ENCODE measurements around the gene CDPF1.

Gene CDPF1, protein sequence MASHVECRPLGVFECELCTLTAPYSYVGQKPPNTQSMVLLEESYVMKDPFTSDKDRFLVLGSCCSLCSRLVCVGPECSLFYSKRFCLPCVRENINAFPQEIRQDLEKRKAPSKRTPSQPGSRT

DNA sequence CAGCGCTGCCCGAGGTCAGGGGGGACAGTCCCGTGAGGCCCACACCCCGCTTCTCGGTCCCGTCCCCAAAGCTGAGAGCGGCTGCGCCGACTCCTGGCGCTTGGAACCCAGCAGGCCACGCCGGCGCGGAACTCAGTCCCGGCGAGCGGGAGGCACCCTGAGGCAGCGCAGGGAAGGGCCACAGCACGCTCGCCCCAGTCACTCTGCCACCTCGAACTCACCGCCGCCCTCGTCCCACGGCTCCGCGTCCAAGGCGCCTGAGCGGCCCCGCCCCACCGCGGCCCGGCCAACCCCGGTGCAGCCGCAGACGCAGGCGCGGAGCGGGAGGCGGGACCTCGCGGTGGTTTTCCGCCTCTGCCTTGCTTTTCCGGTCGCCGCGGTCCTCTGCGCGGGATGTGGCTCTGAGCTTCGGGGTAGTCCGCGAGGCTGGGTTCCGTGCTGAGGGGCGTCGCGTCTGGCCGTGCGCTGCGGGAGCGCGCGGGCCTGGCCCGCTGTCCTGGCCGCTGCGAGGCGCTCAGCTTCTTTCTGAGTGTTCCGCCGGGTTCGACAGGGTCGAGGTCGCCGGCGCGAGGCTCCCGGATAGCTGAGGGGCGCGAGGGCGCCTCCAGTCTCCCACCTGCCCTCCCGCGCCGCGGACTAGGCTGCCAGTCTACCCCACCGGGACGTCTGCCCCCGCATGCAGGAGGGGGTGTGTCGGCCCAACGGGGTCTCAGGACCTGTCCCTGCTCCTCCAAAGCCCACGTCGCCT lies at the start of gene CDPF1:
TSS of gene CDPF1 (minus strand) at position 259 of the 748 bp plus-strand sequence. CDS start 2,009 bp downstream, outside the sequence.
- peak; percentile 86 for DNase-seq

DNA sequence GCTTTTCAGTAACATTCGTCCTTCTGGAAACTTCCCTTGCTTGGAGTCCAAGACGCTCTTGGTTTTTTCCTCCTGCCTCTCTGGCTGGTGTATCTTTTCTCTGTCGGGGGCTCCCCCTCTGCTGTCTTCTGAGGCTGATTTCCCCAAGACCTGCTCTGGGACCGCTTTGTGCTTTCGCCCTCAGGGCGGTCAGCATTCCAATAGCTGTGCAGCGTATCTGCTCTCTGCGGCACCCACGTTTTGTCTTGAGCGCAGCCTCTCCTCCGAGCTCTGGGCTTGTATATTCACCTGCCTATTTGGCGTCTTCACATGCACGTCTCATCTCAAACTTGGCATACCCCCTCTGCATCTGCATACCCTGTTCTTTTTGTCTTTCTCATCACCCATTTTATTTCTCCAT lies 49.0 kb upstream of the CDPF1 start:
- no peak for DNase-seq

DNA sequence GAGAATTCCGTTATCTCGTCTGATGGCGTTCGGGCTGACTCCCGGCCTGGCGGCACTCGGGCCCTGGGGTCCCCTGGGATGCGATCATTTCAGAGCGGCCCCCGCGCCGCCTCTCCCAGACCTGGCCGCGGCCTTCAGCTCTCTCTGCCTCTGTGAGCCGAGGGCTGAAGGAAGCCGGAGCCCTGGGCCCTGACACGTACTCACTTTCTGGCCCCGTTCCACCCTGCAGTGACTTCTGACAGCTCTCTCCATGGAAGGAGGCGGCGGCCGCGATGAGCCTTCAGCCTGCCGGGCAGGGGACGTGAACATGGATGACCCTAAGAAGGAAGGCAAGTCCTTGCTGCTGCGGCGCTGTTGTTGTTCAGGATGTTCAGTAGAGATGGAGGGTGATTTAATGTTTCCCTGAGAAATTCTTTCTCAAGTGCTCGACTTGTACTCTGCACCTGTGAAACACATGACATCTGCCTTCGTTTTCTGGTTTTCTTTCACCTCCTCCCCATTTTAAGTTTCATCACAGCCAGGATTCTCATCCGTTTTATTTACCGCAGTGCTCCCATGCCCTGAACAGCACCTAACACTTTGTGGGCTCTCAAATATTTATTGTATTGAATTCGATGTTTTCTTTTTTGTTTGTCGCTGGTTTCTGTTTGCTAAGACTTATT lies 47.2 kb upstream of the CDPF1 start:
- DNase-seq = no peak

DNA sequence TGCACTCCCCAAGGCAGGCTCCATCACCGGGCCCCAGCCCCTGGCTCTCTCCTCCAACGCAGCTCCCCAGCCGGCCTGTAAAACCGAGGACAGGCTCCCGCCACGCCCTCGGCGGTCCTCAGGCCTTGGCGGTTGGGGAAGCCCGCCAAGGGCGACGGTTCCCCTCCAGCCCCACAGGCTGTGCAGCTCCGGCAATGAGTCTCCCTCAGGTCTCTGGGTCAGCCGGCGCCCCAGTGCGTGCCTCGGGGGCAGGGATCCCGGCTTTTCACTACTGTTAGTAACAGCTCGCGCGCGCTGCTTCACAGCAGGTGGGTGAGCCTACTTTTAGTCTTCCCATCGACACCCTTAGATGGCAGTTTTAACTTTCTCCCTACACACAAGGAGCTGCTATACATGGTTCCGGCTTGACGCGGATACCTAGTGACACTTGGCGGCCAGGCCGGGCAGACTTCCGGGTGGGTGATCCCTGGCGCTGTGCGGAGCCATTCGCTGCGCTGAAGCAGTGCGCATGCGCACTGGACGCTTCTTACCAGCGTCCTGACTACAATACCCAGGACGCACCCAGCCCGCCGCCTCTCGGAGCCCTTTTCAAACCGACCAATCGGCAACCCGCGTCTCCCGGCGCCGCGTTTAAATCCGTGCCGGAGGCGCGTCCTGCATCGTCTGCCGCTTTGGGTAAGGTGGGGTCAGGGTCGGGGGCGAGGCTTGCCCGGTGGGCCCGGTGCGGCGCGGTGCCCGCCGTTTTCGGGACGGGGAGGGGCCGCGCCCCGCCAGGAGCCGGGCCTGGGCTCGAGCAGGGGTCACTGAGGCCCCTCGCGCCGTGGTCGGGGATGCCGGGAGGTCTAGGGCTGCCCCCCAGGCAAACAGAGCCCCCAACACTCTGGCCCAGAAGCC lies 46.4 kb upstream of the CDPF1 start, which contains the start of gene GTSE1:
TSS of gene GTSE1 (plus strand) at position 614 of the 894 bp plus-strand sequence. CDS start 531 bp downstream, outside the sequence.
- DNase-seq = peak; percentile 98

DNA sequence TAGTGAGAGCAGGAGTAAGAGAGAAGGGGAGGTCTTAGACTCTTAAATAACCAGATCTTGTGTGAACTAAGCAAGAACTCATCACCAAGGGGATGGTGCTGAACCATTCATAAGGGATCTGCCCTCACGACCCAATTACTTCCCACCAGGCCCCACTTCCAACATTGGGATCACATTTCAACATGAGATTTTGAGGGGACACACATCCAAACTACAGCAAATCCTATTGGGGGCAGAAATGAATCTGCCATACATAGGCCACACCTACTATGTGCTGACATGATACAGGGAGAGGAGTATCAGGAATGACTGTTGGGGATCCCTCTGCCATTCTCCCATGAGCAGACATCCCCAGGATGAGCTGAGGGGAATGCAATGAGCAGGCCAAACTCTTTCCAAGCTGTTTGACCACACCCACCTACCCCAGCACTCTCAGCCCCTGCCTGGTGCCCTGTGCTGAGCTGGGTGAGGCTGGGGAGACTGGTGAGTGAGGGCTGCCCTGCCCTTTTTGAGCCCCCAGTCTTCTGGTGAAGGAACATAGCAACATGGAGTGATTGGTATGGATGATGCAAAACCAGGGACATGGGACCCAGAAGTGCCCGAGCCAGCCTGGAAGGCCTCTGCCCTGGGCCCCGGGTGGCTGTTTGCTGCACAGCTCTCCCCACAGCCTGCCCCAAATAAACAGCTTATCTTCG lies 45.3 kb upstream of the CDPF1 start:
- DNase-seq = no peak

DNA sequence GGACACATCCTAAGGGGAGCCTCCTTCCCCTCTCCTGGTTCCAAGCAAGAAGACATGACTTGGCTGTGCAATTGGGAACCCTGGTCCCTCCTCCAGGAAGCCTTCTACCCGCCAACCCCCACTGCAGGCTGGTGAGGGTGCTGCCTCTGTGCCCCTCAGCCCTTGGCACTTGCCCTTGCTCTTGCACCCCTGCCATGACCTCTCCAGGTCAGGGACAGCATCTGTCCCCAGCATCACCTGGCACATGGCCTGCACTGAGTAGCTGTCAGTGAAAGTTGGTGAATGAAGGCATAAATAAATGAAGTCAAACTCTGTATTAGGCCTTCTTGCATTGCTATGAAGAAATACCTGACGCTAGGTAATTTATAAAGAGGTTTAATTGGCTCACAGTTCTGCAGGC lies 44.7 kb upstream of the CDPF1 start:
- no peak for DNase-seq

DNA sequence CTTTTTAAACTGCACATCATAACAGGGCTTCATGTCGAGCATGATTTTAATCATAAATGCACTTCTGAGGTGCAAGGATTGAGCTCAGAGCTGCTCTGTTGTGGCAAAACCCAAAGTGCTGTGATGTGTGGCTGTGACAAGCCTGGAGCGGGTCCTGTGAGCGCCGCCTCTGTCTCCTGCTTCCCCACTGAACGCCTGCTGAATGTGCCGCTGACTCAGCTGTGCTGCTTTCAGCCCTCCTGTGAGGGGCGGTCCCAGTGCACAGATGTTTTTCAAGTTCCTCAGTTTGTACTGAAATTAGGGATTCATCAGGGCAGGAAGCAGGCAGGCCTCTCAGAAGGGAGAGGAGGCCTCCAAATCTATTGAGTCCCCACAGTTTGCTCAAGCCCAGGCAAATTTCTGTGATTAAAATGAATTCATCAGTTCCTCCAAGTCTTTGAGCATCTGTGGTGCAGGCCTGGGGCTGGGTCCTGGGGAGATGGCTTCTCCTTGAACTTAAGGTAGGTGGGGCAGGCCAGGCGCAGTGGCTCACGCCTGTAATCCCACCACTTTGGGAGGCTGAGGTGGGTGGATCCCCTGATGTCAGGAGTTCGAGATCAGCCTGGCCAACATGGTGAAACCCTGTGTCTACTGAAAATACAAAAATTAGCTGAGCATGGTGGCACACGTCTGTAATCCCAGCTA lies 43.6 kb upstream of the CDPF1 start:
- DNase-seq = peak; percentile 76

DNA sequence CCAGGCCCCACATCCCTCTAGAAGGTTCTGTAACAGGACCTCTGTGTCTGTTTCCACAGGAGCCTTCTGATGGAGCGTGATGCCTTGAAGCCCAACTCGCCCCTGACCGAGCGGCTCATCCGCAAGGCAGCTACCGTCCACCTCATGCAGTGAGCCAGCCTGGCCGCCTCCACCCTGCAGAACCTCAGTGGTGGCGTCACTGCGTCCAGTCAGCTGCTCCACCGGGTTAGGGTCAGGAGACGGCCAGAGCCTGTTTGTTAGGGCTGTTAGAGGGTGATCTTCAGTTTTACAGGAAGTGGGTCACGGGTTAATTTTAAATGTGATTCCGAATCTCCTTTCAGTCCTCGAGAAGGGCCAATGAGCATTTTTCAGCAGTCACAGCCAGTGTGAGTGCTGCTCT lies 42.6 kb upstream of the CDPF1 start:
- no peak for DNase-seq

DNA sequence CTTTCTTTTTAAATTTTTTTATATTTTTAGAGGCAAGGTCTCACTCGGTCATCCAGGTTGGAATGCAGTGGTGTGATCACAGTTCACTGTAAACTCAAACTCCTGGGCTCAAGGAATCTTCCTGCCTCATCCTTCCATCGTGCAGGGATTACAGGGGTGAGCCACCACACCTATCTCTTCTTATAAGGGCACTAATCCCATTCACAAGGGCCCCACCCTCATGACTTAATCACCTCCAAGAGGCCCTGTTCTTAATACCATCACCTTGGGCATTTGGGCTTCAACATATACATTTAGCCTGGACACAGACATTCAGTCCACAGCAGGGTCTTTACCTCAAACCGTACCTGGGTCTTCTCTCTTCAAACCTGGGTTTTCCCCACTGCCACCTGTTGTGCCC lies 42.1 kb upstream of the CDPF1 start:
- no peak for DNase-seq

DNA sequence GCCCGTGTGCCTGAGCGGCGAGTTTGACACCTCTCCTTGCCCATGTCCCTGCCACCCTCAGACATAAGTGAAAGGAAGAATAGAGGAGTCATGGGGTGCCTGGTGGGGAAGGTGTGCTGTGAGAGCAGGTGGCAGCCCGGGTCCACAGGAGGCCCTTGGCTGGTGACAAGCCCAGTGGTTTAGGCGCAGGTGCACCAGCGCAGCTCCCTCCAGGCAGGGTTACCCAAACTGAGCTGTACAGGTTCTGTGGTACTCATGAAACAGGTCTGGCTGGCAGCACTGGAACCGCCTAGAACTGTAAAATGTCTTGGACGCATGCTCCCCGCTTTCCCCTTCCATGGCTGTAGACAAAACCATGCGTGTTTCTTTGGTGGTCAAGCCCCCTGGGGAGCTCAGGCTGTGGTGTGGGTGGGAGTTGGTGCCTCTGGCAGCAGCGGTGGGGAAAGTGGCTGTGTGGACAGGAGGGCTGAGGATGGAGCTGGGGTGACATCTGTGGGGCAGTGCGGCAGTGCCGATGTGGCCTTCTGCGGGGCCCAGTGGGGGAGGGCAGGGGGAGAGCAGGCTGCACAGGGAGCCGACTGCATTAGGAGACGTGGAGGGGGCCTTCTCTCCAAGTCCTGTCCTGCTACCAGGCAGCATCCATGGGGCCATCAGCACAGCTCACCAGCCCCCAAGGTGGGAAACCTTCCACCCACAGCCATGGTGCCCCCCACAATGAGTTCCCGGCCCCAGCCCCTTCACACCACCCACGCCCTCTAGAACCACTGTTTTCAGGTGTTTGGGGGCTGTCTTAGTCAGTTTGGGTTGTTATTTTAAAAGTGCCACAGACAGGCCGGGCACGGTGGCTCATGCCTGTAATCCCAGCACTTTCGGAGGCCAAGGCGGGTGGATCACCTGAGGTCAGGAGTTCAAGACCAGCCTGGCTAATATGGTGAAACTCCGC lies 41.0 kb upstream of the CDPF1 start:
- no peak for DNase-seq

DNA sequence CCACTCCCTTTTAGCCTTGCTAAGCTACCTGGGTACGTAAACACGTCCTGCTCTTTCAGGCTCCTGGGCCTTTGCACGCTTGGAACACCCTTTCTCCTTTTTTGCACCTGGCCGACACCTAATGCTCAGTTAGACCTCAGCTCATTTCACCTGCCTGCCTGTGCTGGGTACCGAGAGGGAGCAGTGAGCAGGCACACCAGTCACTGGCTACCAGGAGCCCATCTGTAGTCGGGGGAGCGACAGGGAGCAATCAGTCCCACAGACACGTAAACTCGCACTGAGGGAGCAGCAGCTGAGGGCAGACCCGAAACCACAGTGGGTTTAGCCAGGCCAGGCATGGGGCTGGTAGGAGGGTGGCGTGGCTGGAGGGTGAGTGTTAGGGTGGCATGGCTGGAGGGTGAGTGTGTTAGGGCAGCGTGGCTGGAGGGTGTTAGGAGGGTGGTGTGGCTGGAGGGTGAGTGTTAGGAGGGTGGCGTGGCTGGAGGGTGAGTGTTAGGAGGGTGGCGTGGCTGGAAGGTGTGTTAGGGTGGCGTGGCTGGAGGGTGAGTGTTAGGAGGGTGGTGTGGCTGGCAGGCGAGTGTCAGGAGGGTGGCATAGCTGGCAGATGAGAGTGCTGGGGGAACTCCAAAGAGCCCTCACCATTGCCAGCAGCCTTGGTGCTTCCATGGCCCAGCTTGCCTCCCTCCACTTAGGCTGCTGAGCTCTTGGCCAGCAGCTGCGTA lies 40.2 kb upstream of the CDPF1 start:
- no peak for DNase-seq

DNA sequence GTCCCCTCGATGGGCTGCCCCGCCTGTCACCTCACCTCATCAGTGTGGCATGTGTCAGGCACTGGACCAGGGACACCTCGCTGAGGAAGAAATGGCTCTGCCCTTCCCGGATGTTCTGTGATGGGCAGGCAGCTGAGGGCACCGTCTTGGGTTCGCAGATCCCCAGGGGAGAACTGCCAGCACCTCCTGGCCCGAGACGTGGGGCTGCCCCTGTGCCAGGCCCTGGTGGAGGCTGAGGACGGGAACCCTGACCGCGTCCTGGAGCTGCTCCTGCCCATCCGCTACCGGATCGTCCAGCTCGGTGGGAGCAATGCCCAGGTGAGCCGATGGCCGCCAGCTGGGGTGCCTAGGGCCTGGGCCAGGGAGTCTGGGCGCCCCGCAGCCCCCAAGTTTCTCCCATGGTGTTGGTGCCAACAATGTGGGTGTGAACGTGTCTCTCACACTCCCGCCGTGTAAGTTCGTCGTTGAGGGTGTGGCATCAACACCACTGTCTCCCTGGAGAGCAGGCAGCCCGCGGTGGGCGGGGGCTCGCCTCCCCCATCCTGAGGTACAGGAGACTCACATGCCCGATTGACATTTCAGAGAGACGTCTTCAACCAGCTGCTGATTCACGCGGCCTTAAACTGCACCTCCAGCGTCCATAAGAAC lies 39.3 kb upstream of the CDPF1 start:
- DNase-seq = no peak

DNA sequence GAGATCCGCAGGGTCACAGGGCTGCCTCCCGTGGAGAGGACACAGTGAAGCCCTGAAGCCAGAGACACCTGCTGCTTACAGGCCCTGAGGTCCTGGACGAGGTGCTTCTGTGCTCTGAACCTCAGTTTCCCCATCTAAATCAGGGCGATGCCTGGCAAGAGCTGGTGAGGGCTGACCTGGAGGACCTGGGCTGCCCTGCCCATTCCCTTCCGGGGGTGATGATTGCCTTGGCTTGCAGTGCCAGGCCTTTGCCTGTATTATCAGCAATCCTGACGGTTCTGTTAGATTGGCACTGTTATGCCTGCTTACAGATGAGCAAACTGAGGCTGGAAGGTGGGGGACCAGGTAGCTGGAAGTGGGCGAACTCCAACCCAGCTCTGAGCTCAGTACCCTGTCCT lies 38.8 kb upstream of the CDPF1 start:
- DNase-seq = no peak

DNA sequence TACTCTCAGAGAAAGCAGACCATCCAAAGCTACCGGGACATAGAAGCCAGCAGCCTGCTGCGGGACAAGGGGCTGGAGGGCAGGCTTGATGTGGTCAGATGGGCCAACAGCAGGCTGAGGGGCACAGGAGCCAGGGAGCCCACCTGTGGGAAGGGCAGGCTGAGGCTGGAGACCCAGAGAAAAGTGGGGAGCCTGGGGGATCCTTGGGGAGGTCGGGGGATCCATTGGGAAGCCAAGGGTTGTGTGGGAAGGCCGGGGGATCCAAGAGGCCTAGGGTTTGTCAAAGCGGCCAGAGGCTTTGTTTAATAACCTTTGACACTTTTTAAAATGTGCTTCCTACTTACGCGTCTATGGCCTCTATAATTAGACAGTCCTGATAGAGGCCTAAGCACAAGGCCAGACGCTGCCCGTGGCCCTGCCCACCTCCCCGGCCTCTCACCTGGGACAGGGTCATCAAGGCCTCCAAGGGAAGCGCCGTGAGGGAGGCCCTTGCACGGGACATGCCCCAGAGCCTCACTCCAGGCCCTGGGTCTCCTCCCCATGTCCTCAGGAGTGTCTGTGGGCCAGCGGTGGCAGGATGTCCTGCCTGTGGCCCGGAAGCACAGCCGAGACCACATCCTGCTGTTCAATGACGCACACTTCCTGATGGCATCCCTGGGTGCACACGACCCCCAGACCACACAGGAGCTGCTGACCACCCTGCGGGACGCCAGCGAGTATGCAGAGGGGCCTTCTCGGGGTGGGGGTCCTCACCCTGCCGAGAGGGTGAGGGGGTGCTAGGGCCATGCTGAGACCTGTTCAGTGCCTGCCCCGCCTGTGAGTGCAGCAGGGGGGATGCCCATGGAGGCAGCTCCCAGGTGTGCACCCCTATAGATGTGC lies 38.0 kb upstream of the CDPF1 start:
- peak; percentile 84 for DNase-seq

DNA sequence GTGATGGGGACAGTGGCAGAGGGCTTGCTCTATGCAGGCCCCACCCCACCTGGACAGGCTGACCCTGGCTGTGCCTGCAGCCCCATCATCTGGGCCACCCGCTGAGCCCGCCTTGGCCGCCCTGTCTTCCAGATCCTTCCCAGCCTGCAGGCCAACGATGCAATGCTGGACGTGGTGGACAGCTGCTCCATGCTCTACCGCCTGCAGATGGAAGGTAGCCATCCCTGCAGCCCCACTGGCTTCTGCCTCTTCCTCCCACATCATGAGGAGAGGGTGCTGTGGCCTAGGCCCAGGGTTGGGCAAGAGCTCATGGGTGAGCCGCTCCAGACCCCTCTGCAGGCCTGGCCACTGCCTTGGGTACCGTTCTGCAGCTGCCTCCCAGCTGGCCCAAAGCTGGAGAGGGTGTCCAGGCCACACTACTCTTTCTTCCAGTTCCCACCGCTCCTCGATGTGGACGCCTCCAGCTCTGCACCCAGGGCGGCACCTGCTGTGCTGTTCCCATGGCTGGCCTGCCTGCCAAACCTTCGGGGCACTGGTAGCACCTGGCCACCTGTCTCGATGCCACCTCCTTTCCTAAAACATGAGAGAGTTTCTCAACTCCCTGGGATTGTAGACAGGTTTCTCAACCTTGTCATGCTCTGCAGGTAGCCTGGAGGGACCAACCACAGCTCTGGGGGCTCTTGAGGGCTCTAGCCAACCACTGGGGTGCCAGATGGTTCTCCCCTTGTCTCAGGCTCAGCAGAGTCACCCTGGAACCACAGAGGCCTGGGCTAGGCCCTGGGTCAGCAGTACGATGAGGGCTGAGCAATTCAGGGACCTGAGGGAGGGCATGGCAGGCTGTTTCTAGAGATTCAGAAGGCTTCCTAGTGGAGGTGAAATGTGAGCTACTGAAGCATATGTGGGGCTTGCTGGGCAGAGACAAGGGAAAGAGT lies 37.1 kb upstream of the CDPF1 start:
- DNase-seq = no peak

DNA sequence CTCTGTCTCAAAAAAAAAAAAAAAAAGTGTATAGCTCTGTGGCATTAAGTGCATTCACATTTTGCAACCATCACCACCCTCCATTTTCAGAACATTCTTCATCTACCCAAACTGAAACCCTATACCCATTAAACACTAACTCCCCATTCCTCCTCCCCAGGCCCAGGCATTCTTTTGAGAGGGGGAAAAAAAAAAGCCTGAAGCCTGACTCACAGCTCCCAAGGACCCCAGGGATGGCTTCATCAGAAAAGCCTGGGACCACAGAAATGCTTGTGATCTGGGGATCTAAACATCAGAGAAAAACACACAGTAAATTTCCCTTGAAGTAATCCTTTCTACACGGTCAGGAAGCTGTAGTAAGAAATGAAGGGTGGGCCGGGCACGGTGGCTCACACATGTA lies 35.9 kb upstream of the CDPF1 start:
- DNase-seq = no peak

All from MV-4-11 (cell line).